ENCODE results near the gene KDELR3. TPM values are rescaled to one million over a fixed set of nuclear protein-coding genes. Genes with fewer than 3 reads are reported as not detected.

KDELR3 gene
- total RNA-seq, 1 donor from 2014 or later, result 3.7 TPM

GRCh38 chr22:38443628-38444521 lies 24.0 kb upstream of the KDELR3 start:
- no peaks in the 10 kb centered on the region for H3K4me1 Mint-ChIP-seq (ENCODE audit: unreplicated experiment)
- H3K27me3 Mint-ChIP-seq (ENCODE audit: unreplicated experiment), result peaks cover 4% of the 10 kb centered on the region
- no peak overlapping the region for H3K4me3 Mint-ChIP-seq (ENCODE audit: unreplicated experiment)
- H3K36me3 Mint-ChIP-seq (ENCODE audit: low read depth, unreplicated experiment), result peaks cover 4% of the 10 kb centered on the region
- no peak for TF ChIP-seq CTCF (IDR thresholded peaks at IDR 0.05; ENCODE audit: unreplicated experiment)
- no peak for DNase-seq (ENCODE audit: low spot score)
- H3K27ac Mint-ChIP-seq (ENCODE audit: unreplicated experiment), result no peak overlapping the region
- H3K9me3 Mint-ChIP-seq (ENCODE audit: unreplicated experiment), result no peaks in the 10 kb centered on the region

GRCh38 chr22:38444783-38445182 lies 23.1 kb upstream of the KDELR3 start:
- no peak for DNase-seq (ENCODE audit: low spot score)
- Mint-ChIP-seq H3K9me3 (ENCODE audit: unreplicated experiment) (no peaks in the 10 kb centered on the region), H3K4me3 (ENCODE audit: unreplicated experiment) (no peak overlapping the region), H3K4me1 (ENCODE audit: unreplicated experiment) (no peaks in the 10 kb centered on the region), H3K27ac (ENCODE audit: unreplicated experiment) (no peak overlapping the region), H3K27me3 (ENCODE audit: unreplicated experiment) (peaks cover 6% of the 10 kb centered on the region), H3K36me3 (ENCODE audit: low read depth, unreplicated experiment) (peaks cover 4% of the 10 kb centered on the region)
- no peak for TF ChIP-seq CTCF (IDR thresholded peaks at IDR 0.05; ENCODE audit: unreplicated experiment)

- H3K27ac Mint-ChIP-seq (ENCODE audit: unreplicated experiment), result no peak overlapping the region
- H3K4me1 Mint-ChIP-seq (ENCODE audit: unreplicated experiment), result no peaks in the 10 kb centered on the region
- H3K27me3 Mint-ChIP-seq (ENCODE audit: unreplicated experiment), result peaks cover 9% of the 10 kb centered on the region
Measured at GRCh38 chr22:38446018-38446601, 21.8 kb upstream of the KDELR3 start.

GRCh38 chr22:38448945-38449745 lies 18.8 kb upstream of the KDELR3 start:
- DNase-seq (ENCODE audit: low spot score), result no peak
- TF ChIP-seq CTCF (IDR thresholded peaks at IDR 0.05; ENCODE audit: unreplicated experiment), result no peak
- Mint-ChIP-seq H3K27me3 (ENCODE audit: unreplicated experiment) (peaks cover 16% of the 10 kb centered on the region), H3K4me3 (ENCODE audit: unreplicated experiment) (no peak overlapping the region), H3K27ac (ENCODE audit: unreplicated experiment) (no peak overlapping the region), H3K9me3 (ENCODE audit: unreplicated experiment) (no peaks in the 10 kb centered on the region), H3K36me3 (ENCODE audit: low read depth, unreplicated experiment) (peaks cover 6% of the 10 kb centered on the region), H3K4me1 (ENCODE audit: unreplicated experiment) (peaks cover 2% of the 10 kb centered on the region)

More at GRCh38 chr22:38446018-38446601, 21.8 kb upstream of the KDELR3 start:
- TF ChIP-seq CTCF (IDR thresholded peaks at IDR 0.05; ENCODE audit: unreplicated experiment), result no peak
- Mint-ChIP-seq H3K4me3 (ENCODE audit: unreplicated experiment) (no peak overlapping the region), H3K9me3 (ENCODE audit: unreplicated experiment) (no peaks in the 10 kb centered on the region), H3K36me3 (ENCODE audit: low read depth, unreplicated experiment) (no peaks in the 10 kb centered on the region)
- no peak for DNase-seq (ENCODE audit: low spot score)
